B cell (primary cell): Measurements from ENCODE around the gene CC2D1B. TPM values are rescaled to one million over a fixed set of nuclear protein-coding genes. Genes with fewer than 3 reads are reported as not detected.

Experiments used
- ATAC-seq: fragments of 200-7000 bp; cut with Tn5 transposase; one replicate; pipeline ENCODE4 v1.10.0; 2021; ENCODE audit warnings: low read depth, mild to moderate bottlenecking, moderate number of reproducible peaks, moderate library complexity
- CTCF ChIA-PET: fragments of 350-600 bp; sonication (Branson Sonifier 250); formaldehyde crosslinking; loops from one replicate; lab custom pipeline; 2021; ENCODE audit warnings: antibody characterized with exemption, inconsistent platforms; lab: Charles Lee
- POLR2A ChIA-PET: fragments of 350-600 bp; sonication (Branson Sonifier 250); formaldehyde crosslinking; loops from one replicate; lab custom pipeline; 2021; ENCODE audit warnings: antibody characterized with exemption; lab: Charles Lee
- DNase-seq: peaks from one replicate; pipeline ENCODE4 v3.0.0; 2013
- H2AFZ ChIP-seq: 2 replicates; pipeline ENCODE4 v1.6.1; 2012; ENCODE audit warnings: mild to moderate bottlenecking, low read depth, low read length; ENCODE audit not compliant: insufficient read depth, poor library complexity, severe bottlenecking
- H3K27ac ChIP-seq, 2 donors: 1 replicate in 1 of 2; 2 replicates in 1 of 2; pipeline ENCODE4 v1.5.1; 2012 to 2013; ENCODE audit warnings: low read length in 2 of 2, mild to moderate bottlenecking in 2 of 2, moderate library complexity in 1 of 2
- H3K27me3 ChIP-seq, 4 experiments: fragments of 200-600 bp in 1 of 4; sonication (generic) in 1 of 4; replicated peaks in 1 of 4; 1 replicate in 2 of 4; 2 replicates in 2 of 4; pipeline versions ENCODE4 v1.6.1 to v1.7.0; 2013 to 2016; ENCODE audit warnings: low read length in 3 of 4, mild to moderate bottlenecking in 2 of 4, mixed read lengths in 1 of 4, moderate library complexity in 1 of 4; ENCODE audit not compliant: insufficient read depth in 4 of 4, control insufficient read depth in 3 of 4; ENCODE audit errors: control extremely low read depth in 1 of 4
- H3K36me3 ChIP-seq, 2 experiments: replicated peaks in 1 of 2; 1 replicate in 1 of 2; 2 replicates in 1 of 2; pipeline versions ENCODE4 v1.6.1 to v1.7.1; 2013; ENCODE audit warnings: low read length in 1 of 2; ENCODE audit not compliant: insufficient read depth in 2 of 2, control insufficient read depth in 1 of 2; ENCODE audit errors: control extremely low read depth in 1 of 2, extremely low read depth in 1 of 2
- H3K4me1 ChIP-seq, 2 donors: fragments of 200-600 bp in 1 of 2; sonication (generic) in 1 of 2; 1 replicate in 1 of 2; 2 replicates in 1 of 2; pipeline versions ENCODE4 v1.5.1 to v1.6.1; 2013 to 2017; ENCODE audit warnings: low read length in 2 of 2; ENCODE audit not compliant: control insufficient read depth in 2 of 2, insufficient read depth in 2 of 2
- H3K4me2 ChIP-seq: replicated peaks from 2 replicates; pipeline ENCODE3; 2012; ENCODE audit warnings: mild to moderate bottlenecking, low read depth, low read length; ENCODE audit not compliant: poor library complexity, severe bottlenecking
- H3K4me3 ChIP-seq, 5 experiments: fragments of 200-600 bp in 1 of 5; sonication (generic) in 1 of 5; 1 replicate in 3 of 5; 2 replicates in 2 of 5; pipeline versions ENCODE4 v1.5.1 to v1.7.0; 2011 to 2016; ENCODE audit warnings: low read length in 4 of 5, mild to moderate bottlenecking in 4 of 5, low read depth in 2 of 5, control low read depth in 1 of 5, moderate library complexity in 1 of 5; ENCODE audit not compliant: insufficient read depth in 1 of 5; ENCODE audit errors: control extremely low read depth in 1 of 5, extremely low read depth in 1 of 5
- H3K79me2 ChIP-seq: fragments of 200-600 bp; sonication (generic); one replicate; pipeline ENCODE4 v1.6.0; 2016; ENCODE audit warnings: low read length; ENCODE audit not compliant: control insufficient read depth, insufficient read depth
- H3K9ac ChIP-seq: fragments of 200-600 bp; sonication (generic); 2 replicates; pipeline ENCODE4 v1.6.1; 2017; ENCODE audit warnings: mild to moderate bottlenecking, low read length, moderate library complexity
- H3K9me3 ChIP-seq, 3 donors: one replicate each; pipeline versions ENCODE4 v1.6.1 to v1.7.1; 2013; ENCODE audit warnings: low read length in 2 of 3; ENCODE audit not compliant: control insufficient read depth in 2 of 3, insufficient read depth in 1 of 3; ENCODE audit errors: control extremely low read depth in 1 of 3
- H4K20me1 ChIP-seq: 2 replicates; pipeline ENCODE4 v1.6.0; 2012; ENCODE audit warnings: mild to moderate bottlenecking, low read length; ENCODE audit not compliant: insufficient read depth, control insufficient read depth, poor library complexity, severe bottlenecking
- H3K27ac Mint-ChIP-seq: one replicate; pipeline ENCODE4 v1.8.0; 2021; ENCODE audit warnings: mixed read lengths
- H3K27me3 Mint-ChIP-seq: one replicate; pipeline ENCODE4 v1.8.0; 2021; ENCODE audit warnings: mixed read lengths
- H3K4me1 Mint-ChIP-seq: one replicate; pipeline ENCODE4 v1.8.0; 2021; ENCODE audit warnings: mixed read lengths
- H3K4me3 Mint-ChIP-seq: one replicate; pipeline ENCODE4 v1.8.0; 2021; ENCODE audit warnings: mixed read lengths
- H3K9me3 Mint-ChIP-seq: one replicate; pipeline ENCODE4 v1.8.0; 2022; ENCODE audit warnings: mixed read lengths; ENCODE audit not compliant: insufficient read depth
- CTCF ChIP-seq: fragments of 200-600 bp; IDR thresholded peaks from one replicate; pipeline ENCODE4 v1.8.0; 2022; ENCODE audit warnings: antibody characterized with exemption, mild to moderate bottlenecking
- EZH2 ChIP-seq: IDR thresholded peaks from 2 replicates; pipeline ENCODE4 v1.6.1; 2012; ENCODE audit warnings: borderline replicate concordance, low read depth, mild to moderate bottlenecking, moderate library complexity, low read length; ENCODE audit not compliant: insufficient read depth, poor library complexity, severe bottlenecking
- WGBS: methylation state at CpG from one replicate; pipeline ENCODE4 v1.1.5; 2013; ENCODE audit warnings: missing lambda C conversion rate; ENCODE audit not compliant: insufficient coverage; 5-methylcytosine and 5-hydroxymethylcytosine counted together
- intact Hi-C: fragments of 100-400 bp; cut with micrococcal nuclease; formaldehyde crosslinking; loops from one replicate; pipeline ENCODE4 v1.10.0; 2022
- polyA plus RNA-seq: library from polyadenylated mRNA; depleted of rRNA; stranded (reverse); fragments of >200 nt; gene quantifications from 2 replicates; pipeline ENCODE4 v1.2.3, GENCODE V29; 2012
- total RNA-seq, 2 donors: library from RNA; stranded (reverse); fragments of 120-200 nt in 1 of 2; gene quantifications; 1 replicate in 1 of 2; 2 replicates in 1 of 2; pipeline versions ENCODE4 v1.2.3 to v1.2.4, GENCODE V29; 2013 to 2022

The CC2D1B gene
- total and polyA plus RNA-seq, 2 donors (not counting 1 experiment from before 2014, with no cell fraction given): 28.9 to 79.7 TPM

DNA sequence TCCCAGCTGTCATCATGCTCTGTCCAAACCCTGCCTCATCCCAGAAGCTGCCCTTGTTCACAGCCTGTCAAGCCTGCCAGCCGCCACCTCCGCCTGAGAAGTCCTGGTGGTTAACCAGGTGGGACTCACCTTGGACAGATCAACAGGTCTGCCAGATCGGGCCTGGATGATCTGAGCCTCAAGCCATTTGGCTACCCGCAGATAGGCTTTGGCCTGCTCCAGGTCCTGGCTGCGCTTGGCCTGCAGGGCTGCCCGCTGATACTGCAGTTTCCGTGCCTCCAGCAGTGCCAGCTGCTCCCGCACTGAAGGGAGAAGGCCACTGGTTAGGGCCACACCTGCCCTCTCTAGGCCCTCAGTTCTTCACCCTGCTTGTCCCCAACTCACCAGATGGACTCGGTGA is 8.6 kb downstream of the CC2D1B start:
- H3K36me3 ChIP-seq: peaks cover 6 to 99% of the 10 kb centered on the region in 2 experiments
- H3K4me3 Mint-ChIP-seq: no peak overlapping the region
- intact Hi-C loops: no loop called here
- H3K4me1 ChIP-seq: no peaks in the 10 kb centered on the region
- no peaks in the 10 kb centered on the region for H3K27me3 ChIP-seq
- POLR2A ChIA-PET: no interaction called here
- H2AFZ ChIP-seq: no peak overlapping the region
- CTCF ChIA-PET: no interaction called here
- TF ChIP-seq CTCF (no peak), EZH2 (no peak)
- H3K27ac Mint-ChIP-seq: no peak overlapping the region
- H3K4me2 ChIP-seq: no peak overlapping the region
- H3K27me3 Mint-ChIP-seq: no peaks in the 10 kb centered on the region
- no peak overlapping the region for H3K9ac ChIP-seq
- DNase-seq (no peak), ATAC-seq (no peak)
- H3K27ac ChIP-seq: no peak overlapping the region
- no peaks in the 10 kb centered on the region for H3K4me1 Mint-ChIP-seq
- 99% methylated on average over 8 of the region's 9 CpGs for WGBS
- no peaks in the 10 kb centered on the region for H3K9me3 Mint-ChIP-seq
- no peaks in the 10 kb centered on the region for H3K9me3 ChIP-seq
- H4K20me1 ChIP-seq: peaks cover 20% of the 10 kb centered on the region
- H3K4me3 ChIP-seq: no peak overlapping the region
- no peaks in the 10 kb centered on the region for H3K79me2 ChIP-seq

DNA sequence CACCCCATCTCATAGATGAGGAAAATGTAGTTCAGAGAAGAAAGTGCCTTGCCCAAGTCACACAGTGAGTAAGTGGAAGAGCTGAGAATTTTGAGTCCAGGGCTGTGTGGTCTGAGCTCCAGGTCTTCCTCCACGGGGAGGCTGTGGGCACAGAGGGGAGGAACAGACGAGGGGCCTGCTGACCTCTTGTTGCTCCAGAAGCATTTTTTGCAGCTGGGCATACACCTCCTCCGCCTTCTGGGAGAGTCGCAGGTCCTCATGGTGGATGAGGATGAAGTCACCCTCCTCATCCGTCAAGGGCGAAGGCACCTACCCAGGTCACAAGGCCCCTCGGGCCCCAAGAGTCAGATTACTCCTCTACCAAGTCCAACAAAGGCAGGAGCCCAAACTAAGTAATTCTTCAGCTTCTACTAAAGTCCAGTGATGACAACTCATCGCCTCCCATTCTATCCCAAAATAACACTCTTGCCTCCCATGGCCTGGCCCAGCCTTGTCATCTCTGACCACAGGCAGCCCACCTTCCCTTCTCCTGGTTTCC is 9.1 kb downstream of the CC2D1B start:
- no peaks in the 10 kb centered on the region for H3K27me3 Mint-ChIP-seq

More for the DNA sequence above, 9.1 kb downstream of the CC2D1B start:
- Histone ChIP-seq H3K27me3 (no peaks in the 10 kb centered on the region), H3K79me2 (no peaks in the 10 kb centered on the region), H3K4me3 (no peak overlapping the region), H3K9me3 (no peaks in the 10 kb centered on the region), H3K4me1 (no peaks in the 10 kb centered on the region), H3K4me2 (no peak overlapping the region), H3K27ac (no peak overlapping the region), H3K36me3 (peaks cover 6 to 99% of the 10 kb centered on the region in 2 experiments), H3K9ac (no peak overlapping the region), H2AFZ (no peak overlapping the region), H4K20me1 (peaks cover 17% of the 10 kb centered on the region)
- no peak for DNase-seq
- POLR2A ChIA-PET: no interaction called here
- H3K4me3 Mint-ChIP-seq: no peak overlapping the region
- 99% methylated on average over 6 of the region's 8 CpGs for WGBS
- H3K27ac Mint-ChIP-seq: no peak overlapping the region
- intact Hi-C loops: no loop called here
- no peak for TF ChIP-seq EZH2
- TF ChIP-seq CTCF: no peak
- no peaks in the 10 kb centered on the region for H3K9me3 Mint-ChIP-seq
- CTCF ChIA-PET: no interaction called here
- no peak for ATAC-seq
- no peaks in the 10 kb centered on the region for H3K4me1 Mint-ChIP-seq
